Stomach (tissue), 9 donors: ENCODE results near the gene PFKL. TPM values are rescaled to one million over a fixed set of nuclear protein-coding genes. Genes with fewer than 3 reads are reported as not detected.

Experiments used
- DNase-seq, 2 donors: peaks; one replicate each; pipeline versions ENCODE4 v3.0.0 to v3.0.0-alpha.2; 2013 to 2019
- H3K27ac ChIP-seq, 5 donors: fragments of 200-600 bp in 4 of 5; sonication (generic) in 4 of 5; one replicate each; pipeline ENCODE4 v1.5.1; 2013 to 2019; ENCODE audit warnings: mild to moderate bottlenecking in 1 of 5, moderate library complexity in 1 of 5
- H3K27me3 ChIP-seq, 3 donors: fragments of 200-600 bp; sonication (generic); one replicate each; pipeline ENCODE4 v1.5.1; 2017 to 2019; ENCODE audit warnings: mixed run types in 1 of 3
- H3K36me3 ChIP-seq, 4 donors: fragments of 200-600 bp; sonication (generic); 1 replicate in 3 of 4; 2 replicates in 1 of 4; pipeline ENCODE4 v1.5.1; 2016 to 2019
- H3K4me1 ChIP-seq, 4 donors: fragments of 200-600 bp; sonication (generic); one replicate each; pipeline ENCODE4 v1.5.1; 2016 to 2019
- H3K4me3 ChIP-seq, 4 donors: fragments of 200-600 bp; sonication (generic) in 3 of 4; one replicate each; pipeline ENCODE4 v1.5.1; 2016 to 2019; ENCODE audit warnings: mild to moderate bottlenecking in 1 of 4
- H3K9me3 ChIP-seq, 4 donors: fragments of 200-600 bp; sonication (generic); one replicate each; pipeline ENCODE4 v1.5.1; 2016 to 2019
- CTCF ChIP-seq, 7 experiments: fragments of 450-650 bp in 4 of 7; fragments of 200-600 bp in 3 of 7; sonication (generic) in 3 of 7; IDR thresholded peaks; one replicate each; pipeline ENCODE4 v1.5.1; 2016 to 2019; ENCODE audit warnings: antibody characterized with exemption in 7 of 7, control low read depth in 2 of 7, mild to moderate bottlenecking in 1 of 7
- EP300 ChIP-seq: sonication (generic); formaldehyde crosslinking; IDR thresholded peaks from one replicate; pipeline ENCODE4 v1.6.1; 2017; ENCODE audit warnings: antibody characterized with exemption
- POLR2A ChIP-seq, 4 donors: fragments of 450-650 bp; IDR thresholded peaks; one replicate each; pipeline ENCODE4 v1.6.1; 2016; ENCODE audit warnings: antibody characterized with exemption in 4 of 4, control low read depth in 2 of 4, mild to moderate bottlenecking in 1 of 4, moderate library complexity in 1 of 4
- POLR2AphosphoS5 ChIP-seq, 3 donors: sonication (generic); formaldehyde crosslinking; IDR thresholded peaks; one replicate each; pipeline ENCODE4 v1.6.1; 2016; ENCODE audit warnings: antibody characterized with exemption in 3 of 3
- WGBS, 5 donors: extraction: QIAGEN DNeasy Blood & Tissue Kit in 3 of 5; methylation state at CpG; one replicate each; pipeline versions ENCODE4 v1.1.5 to v1.1.7; 2013 to 2018; 5-methylcytosine and 5-hydroxymethylcytosine counted together
- intact Hi-C: fragments of 100-400 bp; cut with DNase I; formaldehyde crosslinking; loops from one replicate; pipeline ENCODE4 v1.15.1; 2023; ENCODE audit warnings: low total_unique reads
- polyA plus RNA-seq, 3 donors: library from polyadenylated mRNA; stranded (reverse); fragments of 200-250 nt; gene quantifications; one replicate each; pipeline ENCODE4 v1.2.3, GENCODE V29; 2013
- total RNA-seq, 5 donors: library from RNA; depleted of rRNA; stranded (reverse); fragments of >200 nt; gene quantifications; one replicate each; pipeline versions ENCODE4 v1.1.0 to v1.2.3, GENCODE V29; 2014 to 2016
- donor health status: healthy with polysubstance abuse.
- donor health status: Bipolar disorder and iron deficiency.
- donor health status: healthy.

Gene PFKL
- total and polyA plus RNA-seq, 8 donors: 83.0 to 283 (median 130) TPM

GRCh38 chr21:44286086-44286715 lies 13.7 kb upstream of the PFKL start:
- intact Hi-C loops: no loop called here
- TF ChIP-seq POLR2AphosphoS5 (IDR thresholded peaks at IDR 0.05) (no peak), POLR2A (IDR thresholded peaks at IDR 0.05) (no peak), CTCF (IDR thresholded peaks at IDR 0.05) (no peak), EP300 (no peak)
- no peak overlapping the region for H3K27ac ChIP-seq
- H3K4me1 ChIP-seq: peaks cover 4 to 11% (median 10%) of the 10 kb centered on the region in 4 donors
- H3K4me3 ChIP-seq: peak overlapping the region in 3 of 4 donors; percentile 8 to 25 (median 23)
- H3K36me3 ChIP-seq: no peaks in the 10 kb centered on the region
- DNase-seq: no peak
- peaks cover 0 to 44% (median 21%) of the 10 kb centered on the region in 3 donors for H3K27me3 ChIP-seq
- WGBS, 5 donors: 45 to 80% (median 53%) methylated on average over 3 to 21 of the region's 21 CpGs
- H3K9me3 ChIP-seq: no peaks in the 10 kb centered on the region

GRCh38 chr21:44286716-44287632 lies 12.9 kb upstream of the PFKL start:
- WGBS, 5 donors: 57 to 77% (median 67%) methylated on average over 18 to 31 of the region's 31 CpGs
- no peak overlapping the region for H3K27ac ChIP-seq
- H3K4me3 ChIP-seq: no peak overlapping the region
- DNase-seq: no peak
- no peaks in the 10 kb centered on the region for H3K9me3 ChIP-seq
- intact Hi-C loops: no loop called here
- H3K36me3 ChIP-seq: no peaks in the 10 kb centered on the region
- H3K27me3 ChIP-seq: peaks cover 0 to 44% (median 21%) of the 10 kb centered on the region in 3 donors
- H3K4me1 ChIP-seq: peaks cover 4 to 11% (median 10%) of the 10 kb centered on the region in 4 donors
- TF ChIP-seq POLR2AphosphoS5 (IDR thresholded peaks at IDR 0.05) (no peak), CTCF (IDR thresholded peaks at IDR 0.05) (no peak), EP300 (no peak), POLR2A (IDR thresholded peaks at IDR 0.05) (no peak)

DNA sequence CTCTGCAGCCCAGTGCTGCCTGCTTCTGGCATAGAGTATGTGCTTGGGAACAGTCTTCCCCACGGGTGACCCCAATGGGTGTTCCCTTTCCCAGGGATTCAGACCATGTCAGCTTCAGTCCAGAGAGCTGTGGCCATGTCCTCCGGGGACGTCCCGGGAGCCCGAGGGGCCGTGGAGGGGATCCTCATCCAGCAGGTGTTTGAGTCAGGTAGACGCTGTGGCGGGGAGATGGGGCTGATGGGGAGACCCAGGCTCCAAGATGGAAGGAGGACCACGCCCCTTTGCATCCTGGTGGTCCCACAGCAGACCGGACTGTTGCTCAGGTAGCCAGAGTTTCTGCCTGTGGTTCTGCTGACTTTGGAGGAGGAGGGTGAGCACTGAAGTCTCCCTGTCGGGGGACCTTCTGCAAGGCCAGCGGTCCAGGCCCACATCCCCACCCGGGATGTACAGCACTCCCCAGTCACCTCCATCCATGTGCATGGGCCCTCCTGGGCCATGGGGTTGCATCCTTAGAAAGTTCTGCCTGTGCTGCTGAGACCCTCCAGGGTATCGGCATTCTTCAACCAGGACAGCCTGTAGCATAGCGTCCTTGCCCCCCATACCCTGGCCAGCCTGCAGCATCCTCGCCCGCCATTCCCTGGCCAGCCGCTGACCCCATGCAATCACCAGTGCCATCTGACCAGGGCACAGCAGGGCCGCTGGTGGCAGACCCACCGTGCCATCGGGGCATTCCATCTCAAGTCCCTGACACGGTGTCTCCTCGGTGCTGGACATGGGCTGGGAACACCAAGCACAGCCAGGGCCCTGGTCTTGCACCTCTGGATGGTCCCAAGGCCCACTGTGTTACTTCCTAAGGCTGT lies 11.4 kb upstream of the PFKL start:
- H3K27ac ChIP-seq: no peak overlapping the region
- intact Hi-C loops: no loop called here

More for the DNA sequence above, 11.4 kb upstream of the PFKL start:
- Histone ChIP-seq H3K27me3 (peaks cover 0 to 57% (median 21%) of the 10 kb centered on the region in 3 donors), H3K9me3 (no peaks in the 10 kb centered on the region), H3K36me3 (no peaks in the 10 kb centered on the region), H3K4me1 (peaks cover 4 to 11% (median 10%) of the 10 kb centered on the region in 4 donors), H3K4me3 (no peak overlapping the region)
- DNase-seq: no peak
- 81 to 93% (median 87%) methylated on average over 13 to 23 of the region's 23 CpGs for WGBS, 5 donors
- no peak for TF ChIP-seq POLR2A (IDR thresholded peaks at IDR 0.05)
- TF ChIP-seq EP300: no peak
- TF ChIP-seq CTCF (IDR thresholded peaks at IDR 0.05): no peak
- no peak for TF ChIP-seq POLR2AphosphoS5 (IDR thresholded peaks at IDR 0.05)
